Measurements from ENCODE around the gene MBD6.
"Not testable (repeated sequence)": the region's sequence is repeated elsewhere in the genome, so short reads cannot be mapped to it uniquely, and the experiment has no call there.

MBD6 gene

GRCh38 chr12:57549909-57550640 is 27.5 kb downstream of the MBD6 start, which contains the start of gene KIF5A:
Gene KIF5A (plus strand): TSS chr12:57550044. CDS start chr12:57550272, 228 bp downstream.
- H3K27me3 Mint-ChIP-seq = peaks cover 36 to 38% of the 10 kb centered on the region in 2 donors
- peaks cover 29 to 49% of the 10 kb centered on the region in 2 donors for H3K4me1 Mint-ChIP-seq
- ATAC-seq (replicated peaks) (peak; percentile 35 to 52), DNase-seq (peak; percentile 36)
- peak within 1 kb of the TSS; percentile 85 to 89 for H3K4me3 Mint-ChIP-seq
- no peaks in the 10 kb centered on the region for H3K9me3 Mint-ChIP-seq
- H3K36me3 Mint-ChIP-seq = peaks cover 7 to 13% of the 10 kb centered on the region in 2 donors
- no peak within 1 kb of the TSS for H3K27ac Mint-ChIP-seq

- DNase-seq = no peak
- peak overlapping the region; percentile 85 to 89 for H3K4me3 Mint-ChIP-seq
- ATAC-seq (replicated peaks) = no peak
- H3K4me1 Mint-ChIP-seq = peaks cover 24 to 41% of the 10 kb centered on the region in 2 donors
- peaks cover 36 to 38% of the 10 kb centered on the region in 2 donors for H3K27me3 Mint-ChIP-seq
- no peak overlapping the region for H3K27ac Mint-ChIP-seq
- peaks cover 3 to 8% of the 10 kb centered on the region in 2 donors for H3K36me3 Mint-ChIP-seq
- no peaks in the 10 kb centered on the region for H3K9me3 Mint-ChIP-seq
Observed at GRCh38 chr12:57550641-57551549, 28.3 kb downstream of the MBD6 start.

GRCh38 chr12:57551637-57552305 is 29.1 kb downstream of the MBD6 start:
- no peak overlapping the region for H3K27ac Mint-ChIP-seq
- peaks cover 18 to 33% of the 10 kb centered on the region in 2 donors for H3K4me1 Mint-ChIP-seq
- DNase-seq = no peak
- no peaks in the 10 kb centered on the region for H3K9me3 Mint-ChIP-seq
- no peaks in the 10 kb centered on the region for H3K36me3 Mint-ChIP-seq
- no peak overlapping the region for H3K4me3 Mint-ChIP-seq
- H3K27me3 Mint-ChIP-seq = peaks cover 36 to 42% of the 10 kb centered on the region in 2 donors
- no peak for ATAC-seq (replicated peaks)

GRCh38 chr12:57552306-57552651 is 29.7 kb downstream of the MBD6 start:
- peaks cover 18 to 30% of the 10 kb centered on the region in 2 donors for H3K4me1 Mint-ChIP-seq
- H3K27ac Mint-ChIP-seq = no peak overlapping the region
- no peak overlapping the region for H3K4me3 Mint-ChIP-seq
- no peaks in the 10 kb centered on the region for H3K36me3 Mint-ChIP-seq
- H3K9me3 Mint-ChIP-seq = no peaks in the 10 kb centered on the region
- no peak for DNase-seq
- peaks cover 36 to 44% of the 10 kb centered on the region in 2 donors for H3K27me3 Mint-ChIP-seq
- no peak for ATAC-seq (replicated peaks)

GRCh38 chr12:57552835-57553313 is 30.2 kb downstream of the MBD6 start:
- H3K27ac Mint-ChIP-seq = no peak overlapping the region
- no peak overlapping the region for H3K4me3 Mint-ChIP-seq
- H3K27me3 Mint-ChIP-seq = peaks cover 36 to 44% of the 10 kb centered on the region in 2 donors
- no peaks in the 10 kb centered on the region for H3K9me3 Mint-ChIP-seq
- DNase-seq (no peak), ATAC-seq (replicated peaks) (no peak)
- H3K36me3 Mint-ChIP-seq = no peaks in the 10 kb centered on the region
- peaks cover 18 to 26% of the 10 kb centered on the region in 2 donors for H3K4me1 Mint-ChIP-seq

GRCh38 chr12:57553343-57554202 is 30.9 kb downstream of the MBD6 start:
- ATAC-seq (replicated peaks) (no peak), DNase-seq (no peak)
- H3K9me3 Mint-ChIP-seq = no peaks in the 10 kb centered on the region
- H3K36me3 Mint-ChIP-seq = no peaks in the 10 kb centered on the region
- H3K27me3 Mint-ChIP-seq = peaks cover 34 to 43% of the 10 kb centered on the region in 2 donors
- no peak overlapping the region for H3K27ac Mint-ChIP-seq
- peaks cover 17 to 23% of the 10 kb centered on the region in 2 donors for H3K4me1 Mint-ChIP-seq
- no peak overlapping the region for H3K4me3 Mint-ChIP-seq

GRCh38 chr12:57554453-57554852 is 31.8 kb downstream of the MBD6 start:
- peaks cover 25 to 37% of the 10 kb centered on the region in 2 donors for H3K27me3 Mint-ChIP-seq
- no peak overlapping the region for H3K27ac Mint-ChIP-seq
- H3K4me3 Mint-ChIP-seq = no peak overlapping the region
- no peaks in the 10 kb centered on the region for H3K36me3 Mint-ChIP-seq
- H3K4me1 Mint-ChIP-seq = peaks cover 8 to 14% of the 10 kb centered on the region in 2 donors
- DNase-seq (no peak), ATAC-seq (replicated peaks) (no peak)
- H3K9me3 Mint-ChIP-seq = no peaks in the 10 kb centered on the region

GRCh38 chr12:57554897-57555296 is 32.3 kb downstream of the MBD6 start:
- H3K9me3 Mint-ChIP-seq = no peaks in the 10 kb centered on the region
- no peak overlapping the region for H3K4me3 Mint-ChIP-seq
- peaks cover 21 to 36% of the 10 kb centered on the region in 2 donors for H3K27me3 Mint-ChIP-seq
- peaks cover 6 to 10% of the 10 kb centered on the region in 2 donors for H3K4me1 Mint-ChIP-seq
- ATAC-seq (replicated peaks) (no peak), DNase-seq (no peak)
- no peaks in the 10 kb centered on the region for H3K36me3 Mint-ChIP-seq
- H3K27ac Mint-ChIP-seq = no peak overlapping the region

- no peaks in the 10 kb centered on the region for H3K9me3 Mint-ChIP-seq
- no peaks in the 10 kb centered on the region for H3K4me1 Mint-ChIP-seq
- no peak overlapping the region for H3K27ac Mint-ChIP-seq
- H3K4me3 Mint-ChIP-seq = no peak overlapping the region
- ATAC-seq (replicated peaks) = no peak
- H3K36me3 Mint-ChIP-seq = no peaks in the 10 kb centered on the region
- DNase-seq = no peak
- H3K27me3 Mint-ChIP-seq = peaks cover 17 to 30% of the 10 kb centered on the region in 2 donors
Observed at GRCh38 chr12:57558864-57559263, 36.2 kb downstream of the MBD6 start.

- H3K27ac Mint-ChIP-seq = no peak overlapping the region
- ATAC-seq (replicated peaks) (no peak), DNase-seq (no peak)
- H3K36me3 Mint-ChIP-seq = peaks cover 0 to 6% of the 10 kb centered on the region in 2 donors
- H3K27me3 Mint-ChIP-seq = peaks cover 27 to 38% of the 10 kb centered on the region in 2 donors
- H3K4me3 Mint-ChIP-seq = no peak overlapping the region
- no peaks in the 10 kb centered on the region for H3K9me3 Mint-ChIP-seq
- no peaks in the 10 kb centered on the region for H3K4me1 Mint-ChIP-seq
Observed at GRCh38 chr12:57560516-57560915, 37.9 kb downstream of the MBD6 start.

- not testable (repeated sequence) for DNase-seq
Observed at GRCh38 chr12:57561117-57561516, 38.5 kb downstream of the MBD6 start.

GRCh38 chr12:57563358-57563757 is 40.7 kb downstream of the MBD6 start:
- Mint-ChIP-seq H3K9me3 (no peaks in the 10 kb centered on the region), H3K4me3 (no peak overlapping the region), H3K27me3 (peaks cover 31 to 38% of the 10 kb centered on the region in 2 donors), H3K36me3 (peaks cover 0 to 6% of the 10 kb centered on the region in 2 donors), H3K27ac (no peak overlapping the region), H3K4me1 (no peaks in the 10 kb centered on the region)
- ATAC-seq (replicated peaks) = no peak
- DNase-seq = no peak

More at GRCh38 chr12:57561117-57561516, 38.5 kb downstream of the MBD6 start:
- not testable (repeated sequence) for H3K9me3 Mint-ChIP-seq; ATAC-seq (replicated peaks); H3K4me3 Mint-ChIP-seq; H3K36me3 Mint-ChIP-seq; H3K27ac Mint-ChIP-seq; H3K4me1 Mint-ChIP-seq
- H3K27me3 Mint-ChIP-seq = peaks cover 27 to 38% of the 10 kb centered on the region in 2 donors

GRCh38 chr12:57564178-57564740 is 41.6 kb downstream of the MBD6 start:
- ATAC-seq (replicated peaks) (no peak), DNase-seq (no peak)
- Mint-ChIP-seq H3K36me3 (peaks cover 0 to 6% of the 10 kb centered on the region in 2 donors), H3K27me3 (peaks cover 40 to 47% of the 10 kb centered on the region in 2 donors), H3K4me1 (no peaks in the 10 kb centered on the region), H3K9me3 (no peaks in the 10 kb centered on the region), H3K4me3 (no peak overlapping the region), H3K27ac (no peak overlapping the region)

Data from stimulated activated naive B cell treated with anti-CD40 and anti-IgM and Interleukin-4, amounts not matched to agents 10 μg/mL and 1 μg/mL and 100 μg/mL, for 72 hours (primary cell).